HG03432 (cell line): ENCODE data around the gene UGT1A8.
"Not testable (repeated sequence)": the region's sequence is repeated elsewhere in the genome, so short reads cannot be mapped to it uniquely, and the experiment has no call there.

Source experiments
- ATAC-seq: cut with Tn5 transposase; IDR thresholded peaks from one replicate; pipeline ENCODE4 v1.9.1; 2021; ENCODE audit warnings: mild to moderate bottlenecking, moderate library complexity; ENCODE audit not compliant: unreplicated experiment

The UGT1A8 gene

DNA sequence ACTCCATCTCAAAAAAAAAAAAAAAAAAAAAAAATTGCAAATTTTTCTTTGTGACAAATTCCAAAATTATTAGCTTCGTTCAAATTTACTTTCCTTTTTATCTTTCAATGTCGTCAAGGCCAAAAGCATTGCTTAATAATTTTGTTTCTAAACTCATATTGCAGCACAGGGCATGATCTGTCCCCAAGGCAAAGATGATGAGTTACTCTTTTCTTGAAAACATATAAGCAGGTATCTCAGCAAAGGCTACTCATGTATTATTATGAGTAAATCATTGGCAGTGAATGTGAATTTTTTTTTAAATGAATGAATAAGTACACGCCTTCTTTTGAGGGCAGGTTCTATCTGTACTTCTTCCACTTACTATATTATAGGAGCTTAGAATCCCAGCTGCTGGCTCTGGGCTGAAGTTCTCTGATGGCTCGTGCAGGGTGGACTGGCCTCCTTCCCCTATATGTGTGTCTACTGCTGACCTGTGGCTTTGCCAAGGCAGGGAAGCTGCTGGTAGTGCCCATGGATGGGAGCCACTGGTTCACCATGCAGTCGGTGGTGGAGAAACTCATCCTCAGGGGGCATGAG, 64.2 kb downstream of the UGT1A8 start, which contains the start of gene UGT1A7:
TSS of gene UGT1A7 (plus strand) at position 381 of the 579 bp plus-strand sequence. CDS start at position 418, 37 bp downstream.
- no peak for ATAC-seq

DNA sequence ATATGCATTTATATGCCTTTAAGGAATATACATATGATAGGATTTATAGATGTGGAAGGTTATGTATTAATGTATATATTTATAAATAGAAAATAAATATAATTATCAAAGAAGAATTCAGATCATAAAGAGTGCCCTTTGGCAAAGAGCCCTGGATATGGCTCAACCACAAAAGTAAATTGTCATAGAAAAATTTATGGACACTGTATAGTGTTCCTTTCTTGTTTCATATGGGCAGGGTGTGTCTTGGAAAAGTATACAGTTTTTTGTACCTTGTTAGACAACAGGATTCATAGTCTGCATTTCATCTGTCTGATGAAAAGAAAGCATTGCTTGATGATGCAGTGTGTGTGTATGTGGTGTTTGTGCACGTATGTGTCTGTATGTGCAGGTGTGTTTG, 67.2 kb downstream of the UGT1A8 start:
- ATAC-seq = no peak

DNA sequence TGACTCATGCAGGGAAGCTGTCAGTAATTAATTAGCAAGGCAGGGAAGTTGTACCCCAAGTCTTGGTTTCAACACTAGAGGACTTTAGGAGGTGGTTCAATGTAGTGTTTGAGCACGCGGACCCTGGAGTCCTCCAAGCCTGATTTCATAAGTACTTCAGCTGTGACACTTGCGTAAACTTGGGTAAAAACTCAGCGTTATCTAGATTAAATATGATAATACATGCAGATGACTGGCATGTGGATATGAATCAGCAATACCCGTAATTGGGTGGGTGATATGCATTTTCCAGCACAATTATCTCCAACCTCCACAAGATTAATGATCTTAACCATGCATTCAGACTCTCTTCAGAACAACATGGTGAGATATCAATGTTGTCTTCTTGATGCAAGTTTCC, 69.5 kb downstream of the UGT1A8 start:
- ATAC-seq = no peak

GRCh38 chr2:233688341-233688740, 70.9 kb downstream of the UGT1A8 start:
- no peak for ATAC-seq

GRCh38 chr2:233689031-233689430, 71.6 kb downstream of the UGT1A8 start:
- ATAC-seq = no peak

GRCh38 chr2:233689501-233689900, 72.1 kb downstream of the UGT1A8 start:
- no peak for ATAC-seq

- no peak for ATAC-seq
Observed at GRCh38 chr2:233690444-233690843, 73.0 kb downstream of the UGT1A8 start.

DNA sequence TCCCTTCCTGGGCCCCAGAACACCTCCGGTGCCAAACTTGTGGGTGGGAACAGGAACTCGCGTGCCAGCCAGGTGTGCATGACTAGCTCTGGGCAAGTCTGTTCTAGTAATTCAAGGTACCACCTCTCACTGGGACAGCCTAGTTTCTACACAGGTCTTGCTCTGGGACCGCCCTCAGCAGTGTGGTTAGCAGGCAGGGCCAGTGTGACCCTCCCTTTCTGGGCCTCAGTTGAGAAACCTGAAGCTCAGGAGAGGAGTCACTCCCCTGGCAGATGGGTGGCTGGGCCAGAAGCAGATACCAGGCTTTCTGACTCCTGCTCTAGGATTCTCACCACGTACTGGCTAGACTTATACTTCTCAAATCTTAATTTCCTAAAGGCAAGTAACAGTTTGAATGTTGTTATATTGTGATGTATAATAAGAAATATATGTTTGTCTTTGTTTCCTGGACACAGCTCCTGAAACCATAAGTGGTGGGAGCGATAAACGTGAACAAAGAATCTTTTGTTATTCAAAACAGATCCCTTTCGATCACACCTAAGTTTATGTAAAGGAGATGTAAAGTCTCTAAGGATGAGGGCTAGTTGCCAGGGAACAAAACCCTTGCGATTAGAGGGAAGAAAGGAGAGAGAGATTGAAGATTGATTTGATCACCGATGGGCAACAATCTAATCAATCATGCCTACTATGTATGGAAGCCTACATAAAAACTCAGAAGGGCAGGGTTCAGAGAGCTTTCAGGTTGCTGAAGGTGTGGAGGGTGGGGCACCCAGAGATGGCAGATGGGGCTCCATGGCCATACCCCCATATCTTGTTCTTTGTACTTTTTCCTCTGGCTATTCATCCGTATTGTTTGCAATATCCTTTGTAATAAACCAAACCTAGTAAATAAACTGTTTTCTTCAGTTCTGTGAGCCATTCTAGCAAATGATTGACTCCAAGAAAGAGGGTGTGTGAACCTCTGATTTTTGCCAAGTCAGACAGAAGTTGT, 74.3 kb downstream of the UGT1A8 start:
- ATAC-seq = no peak

- ATAC-seq = no peak
Observed at GRCh38 chr2:233692648-233693047, 75.2 kb downstream of the UGT1A8 start, which contains the start of gene UGT1A6. UGT1A6 (plus strand) TSS chr2:233692890; CDS start chr2:233693005, 115 bp downstream.

- ATAC-seq = no peak
Observed at GRCh38 chr2:233693963-233694362, 76.5 kb downstream of the UGT1A8 start.

- ATAC-seq = no peak
Observed at GRCh38 chr2:233698740-233699139, 81.3 kb downstream of the UGT1A8 start.

DNA sequence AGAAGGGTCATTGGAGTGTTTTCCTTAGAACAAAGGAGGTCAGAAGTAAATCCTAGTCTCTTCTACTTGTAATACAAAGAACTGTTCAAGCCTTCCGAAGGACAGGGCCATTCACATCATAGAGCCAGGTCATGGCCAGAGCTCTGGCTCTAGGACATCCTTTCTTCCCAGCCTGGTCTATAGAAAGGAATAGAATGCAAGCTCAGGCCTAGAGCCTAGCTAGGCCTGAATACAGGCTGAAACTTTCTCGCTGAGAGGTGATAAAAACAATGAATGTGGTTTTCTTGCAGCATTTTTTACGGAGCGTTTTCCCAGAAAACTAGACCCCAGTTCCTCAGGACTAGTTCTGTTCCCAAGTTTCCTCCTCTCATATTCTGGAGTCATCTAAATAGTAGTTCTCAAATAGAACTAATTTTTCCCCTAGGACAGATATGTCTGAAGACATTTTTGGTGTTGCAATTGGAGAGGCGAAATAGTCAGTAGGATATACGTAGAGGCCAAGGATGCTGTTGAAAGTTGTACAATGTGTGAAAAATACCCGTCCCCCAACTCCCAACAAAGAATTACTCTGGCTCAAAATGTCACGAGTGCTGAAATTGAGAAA, 82.1 kb downstream of the UGT1A8 start:
- ATAC-seq = no peak

- ATAC-seq = no peak
Observed at GRCh38 chr2:233700028-233700635, 82.7 kb downstream of the UGT1A8 start.

DNA sequence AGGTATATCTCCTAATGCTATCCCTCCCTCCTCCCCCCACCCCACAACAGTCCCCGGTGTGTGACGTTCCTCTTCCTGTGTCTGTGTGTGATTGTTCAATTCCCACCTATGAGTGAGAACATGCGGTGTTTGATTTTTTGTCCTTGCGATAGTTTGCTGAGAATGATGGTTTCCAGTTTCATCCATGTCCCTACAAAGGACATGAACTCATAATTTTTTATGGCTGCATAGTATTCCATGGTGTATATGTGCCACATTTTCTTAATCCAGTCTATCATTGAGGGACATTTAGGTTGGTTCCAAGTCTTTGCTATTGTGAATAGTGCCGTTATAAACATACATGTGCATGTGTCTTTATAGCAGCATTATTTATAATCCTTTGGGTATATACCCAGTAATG, 83.4 kb downstream of the UGT1A8 start:
- not testable (repeated sequence) for ATAC-seq

DNA sequence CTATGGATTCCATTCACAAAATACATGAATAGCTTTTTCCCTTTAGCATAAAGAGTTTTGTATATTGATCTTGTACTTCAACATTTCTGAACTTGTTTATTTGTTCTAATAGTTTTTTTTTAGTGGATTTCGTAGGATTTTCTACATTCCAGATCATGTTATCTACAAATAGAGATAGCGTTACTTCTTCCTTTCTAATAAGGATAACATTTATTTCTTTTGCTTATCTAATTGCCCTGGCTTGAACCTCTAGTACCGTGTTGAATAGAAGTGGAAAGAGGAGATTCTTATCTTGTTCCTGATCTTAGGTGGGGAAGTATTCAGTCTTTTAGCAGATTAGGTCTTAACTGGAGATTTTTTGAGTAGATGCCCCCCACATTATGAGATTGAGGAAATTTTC, 84.8 kb downstream of the UGT1A8 start:
- ATAC-seq = no peak

- no peak for ATAC-seq
Observed at GRCh38 chr2:233705911-233706506, 88.6 kb downstream of the UGT1A8 start.

GRCh38 chr2:233706720-233707119, 89.3 kb downstream of the UGT1A8 start:
- no peak for ATAC-seq

DNA sequence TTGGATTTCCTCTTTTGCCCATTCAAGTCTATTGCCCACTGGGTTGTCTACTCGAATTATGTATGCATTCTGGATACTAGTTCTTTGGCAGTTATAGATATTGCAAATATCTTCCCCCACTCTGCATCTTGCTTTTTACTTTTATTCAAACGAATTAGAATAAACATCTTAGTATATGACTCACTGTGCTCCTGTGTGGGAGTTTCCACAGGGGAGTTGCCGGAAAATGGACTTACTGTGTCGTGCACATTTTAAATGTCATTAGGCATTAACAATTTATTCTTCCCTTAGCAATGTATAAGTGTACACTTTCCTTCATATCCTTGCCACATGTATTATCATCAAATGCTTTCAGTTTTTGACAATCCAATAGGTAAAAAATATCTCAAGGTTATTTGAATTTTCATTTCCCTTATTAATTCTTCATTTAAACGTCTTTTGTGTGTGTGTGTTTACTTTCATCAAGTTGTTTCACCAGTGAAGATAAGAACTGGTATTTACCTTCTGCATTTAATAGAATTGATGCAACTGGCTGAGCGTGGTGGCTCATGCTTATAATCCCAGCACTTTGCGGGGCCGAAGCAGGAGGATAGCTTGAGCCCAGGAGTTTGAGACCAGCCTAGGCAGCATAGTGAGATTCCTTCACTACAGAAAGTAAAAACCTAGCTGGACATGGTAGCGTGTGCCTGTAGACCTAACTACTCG, 90.7 kb downstream of the UGT1A8 start:
- no peak for ATAC-seq

DNA sequence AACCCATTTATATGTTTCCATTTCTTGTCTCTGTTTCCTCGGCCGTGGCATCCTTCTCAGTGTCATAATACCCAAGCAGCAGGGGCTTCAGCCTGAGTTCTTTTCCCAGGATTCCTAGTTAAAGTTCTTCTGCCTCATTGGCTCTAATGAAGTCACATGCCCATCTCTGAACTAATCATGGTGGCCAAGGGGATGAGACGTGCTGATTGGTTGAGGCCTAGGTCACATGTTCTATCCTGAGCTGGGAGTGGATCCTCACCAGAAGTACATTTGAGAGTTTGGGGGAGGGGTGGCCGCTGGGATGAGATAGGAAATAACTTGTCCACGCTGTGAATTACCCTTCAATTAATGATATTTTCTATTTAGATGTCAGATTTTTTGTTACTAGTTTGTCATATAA, 91.5 kb downstream of the UGT1A8 start:
- ATAC-seq = no peak
